ENCODE data around the gene TRIM62. TPM values are rescaled to one million over a fixed set of nuclear protein-coding genes. Genes with fewer than 3 reads are reported as not detected.
A peak's percentile ranks its signal among the peaks of the same experiment; 100 is the strongest.

TRIM62 gene
- total RNA-seq, 1 donor from 2014 or later = 10.8 TPM

DNA sequence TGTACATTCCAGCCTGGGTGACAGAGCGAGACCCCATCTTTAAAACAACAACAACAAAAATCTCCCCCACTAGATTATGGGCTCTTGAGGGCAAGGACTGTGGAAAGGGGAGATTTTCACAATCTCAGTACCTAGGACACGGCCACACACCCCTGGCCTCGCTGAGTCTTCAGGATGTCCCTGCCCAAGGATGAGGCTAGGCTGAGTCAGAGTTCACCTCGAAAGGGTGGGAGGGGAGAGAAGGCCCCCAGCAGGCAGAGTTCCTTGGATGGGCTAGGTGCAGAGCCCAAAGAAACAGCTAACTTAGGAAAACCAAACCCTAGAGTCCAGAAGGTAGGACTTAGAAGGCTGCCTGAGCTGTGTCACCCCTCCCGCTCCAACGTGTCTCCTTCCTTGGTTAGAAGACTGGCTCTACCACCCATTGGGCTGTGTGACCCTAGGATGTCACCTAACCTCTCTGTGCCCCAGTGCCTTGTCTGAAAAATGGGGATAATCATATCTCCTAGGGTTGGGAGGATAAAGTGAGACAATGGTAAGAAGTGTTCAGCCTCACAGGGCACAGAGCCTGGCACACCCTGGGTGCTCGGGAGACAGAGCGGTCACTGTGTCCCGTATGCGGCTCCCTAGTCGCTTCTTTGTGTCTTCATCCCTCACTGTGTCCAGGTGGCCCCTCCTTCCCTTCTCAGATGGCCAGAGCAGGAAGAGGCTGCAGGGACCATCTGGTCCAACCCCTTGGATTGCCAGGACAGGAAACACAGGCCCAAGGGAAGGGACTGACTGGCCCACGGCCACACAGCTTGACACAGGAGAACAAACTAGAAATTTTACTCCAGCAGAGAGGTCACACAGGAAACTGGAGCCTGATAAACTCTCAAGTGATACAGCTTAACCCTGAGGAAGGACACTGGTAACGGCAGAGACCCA, 11.2 kb downstream of the TRIM62 start:
- H3K27ac Mint-ChIP-seq (ENCODE audit: unreplicated experiment) = peak overlapping the region; percentile 36
- peaks cover 8% of the 10 kb centered on the region for H3K36me3 Mint-ChIP-seq (ENCODE audit: low read depth, unreplicated experiment)
- no peak overlapping the region for H3K4me3 Mint-ChIP-seq (ENCODE audit: unreplicated experiment)
- no peaks in the 10 kb centered on the region for H3K9me3 Mint-ChIP-seq (ENCODE audit: unreplicated experiment)
- no peak for DNase-seq (ENCODE audit: low spot score)
- H3K4me1 Mint-ChIP-seq (ENCODE audit: unreplicated experiment) = peaks cover 33% of the 10 kb centered on the region
- TF ChIP-seq, protein P1, sequence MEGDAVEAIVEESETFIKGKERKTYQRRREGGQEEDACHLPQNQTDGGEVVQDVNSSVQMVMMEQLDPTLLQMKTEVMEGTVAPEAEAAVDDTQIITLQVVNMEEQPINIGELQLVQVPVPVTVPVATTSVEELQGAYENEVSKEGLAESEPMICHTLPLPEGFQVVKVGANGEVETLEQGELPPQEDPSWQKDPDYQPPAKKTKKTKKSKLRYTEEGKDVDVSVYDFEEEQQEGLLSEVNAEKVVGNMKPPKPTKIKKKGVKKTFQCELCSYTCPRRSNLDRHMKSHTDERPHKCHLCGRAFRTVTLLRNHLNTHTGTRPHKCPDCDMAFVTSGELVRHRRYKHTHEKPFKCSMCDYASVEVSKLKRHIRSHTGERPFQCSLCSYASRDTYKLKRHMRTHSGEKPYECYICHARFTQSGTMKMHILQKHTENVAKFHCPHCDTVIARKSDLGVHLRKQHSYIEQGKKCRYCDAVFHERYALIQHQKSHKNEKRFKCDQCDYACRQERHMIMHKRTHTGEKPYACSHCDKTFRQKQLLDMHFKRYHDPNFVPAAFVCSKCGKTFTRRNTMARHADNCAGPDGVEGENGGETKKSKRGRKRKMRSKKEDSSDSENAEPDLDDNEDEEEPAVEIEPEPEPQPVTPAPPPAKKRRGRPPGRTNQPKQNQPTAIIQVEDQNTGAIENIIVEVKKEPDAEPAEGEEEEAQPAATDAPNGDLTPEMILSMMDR (IDR thresholded peaks at IDR 0.05; ENCODE audit: unreplicated experiment) = no peak
- peaks cover 7% of the 10 kb centered on the region for H3K27me3 Mint-ChIP-seq (ENCODE audit: unreplicated experiment)

DNA sequence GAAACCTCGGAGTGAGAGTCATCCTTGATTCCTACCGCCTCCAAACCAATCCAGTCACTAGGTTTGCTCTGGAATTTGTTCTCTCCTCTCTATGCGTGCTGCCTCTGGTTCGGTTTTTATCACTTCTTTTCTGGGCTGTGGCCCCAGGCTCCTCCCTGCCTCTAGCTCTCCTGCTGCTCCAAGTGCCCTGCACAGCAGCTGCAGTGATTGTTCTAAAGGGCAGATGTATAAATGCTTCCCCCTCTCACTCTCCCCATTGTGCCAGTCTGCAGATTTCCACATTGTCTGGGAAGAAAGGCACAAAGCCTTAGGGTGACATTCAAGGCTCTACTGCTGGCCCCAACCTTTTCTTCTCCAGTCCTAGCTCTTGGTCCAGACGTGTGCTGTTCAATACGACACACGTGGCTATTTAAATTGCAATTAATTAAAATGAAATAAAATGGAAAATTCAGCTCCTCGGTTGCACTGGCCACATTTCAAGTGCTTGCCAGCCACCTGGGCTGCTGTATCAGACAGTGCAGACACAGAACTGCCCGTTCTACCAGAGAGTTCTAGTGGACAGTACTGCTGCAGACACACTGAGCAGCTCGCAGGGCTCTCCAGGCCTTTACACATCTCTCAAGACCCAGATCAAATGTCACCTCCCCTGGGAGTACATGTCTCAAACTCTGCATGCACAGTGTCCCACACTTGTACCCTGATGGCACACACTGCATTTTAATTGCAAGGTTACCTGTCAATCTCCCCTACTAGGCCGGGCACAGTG, 12.4 kb downstream of the TRIM62 start:
- H3K4me3 Mint-ChIP-seq (ENCODE audit: unreplicated experiment) = no peak overlapping the region
- H3K9me3 Mint-ChIP-seq (ENCODE audit: unreplicated experiment) = no peaks in the 10 kb centered on the region
- peaks cover 8% of the 10 kb centered on the region for H3K36me3 Mint-ChIP-seq (ENCODE audit: low read depth, unreplicated experiment)
- TF ChIP-seq, protein P1 (IDR thresholded peaks at IDR 0.05; ENCODE audit: unreplicated experiment) = no peak
- no peak overlapping the region for H3K27ac Mint-ChIP-seq (ENCODE audit: unreplicated experiment)
- H3K4me1 Mint-ChIP-seq (ENCODE audit: unreplicated experiment) = peaks cover 36% of the 10 kb centered on the region
- DNase-seq (ENCODE audit: low spot score) = no peak
- H3K27me3 Mint-ChIP-seq (ENCODE audit: unreplicated experiment) = peaks cover 8% of the 10 kb centered on the region

DNA sequence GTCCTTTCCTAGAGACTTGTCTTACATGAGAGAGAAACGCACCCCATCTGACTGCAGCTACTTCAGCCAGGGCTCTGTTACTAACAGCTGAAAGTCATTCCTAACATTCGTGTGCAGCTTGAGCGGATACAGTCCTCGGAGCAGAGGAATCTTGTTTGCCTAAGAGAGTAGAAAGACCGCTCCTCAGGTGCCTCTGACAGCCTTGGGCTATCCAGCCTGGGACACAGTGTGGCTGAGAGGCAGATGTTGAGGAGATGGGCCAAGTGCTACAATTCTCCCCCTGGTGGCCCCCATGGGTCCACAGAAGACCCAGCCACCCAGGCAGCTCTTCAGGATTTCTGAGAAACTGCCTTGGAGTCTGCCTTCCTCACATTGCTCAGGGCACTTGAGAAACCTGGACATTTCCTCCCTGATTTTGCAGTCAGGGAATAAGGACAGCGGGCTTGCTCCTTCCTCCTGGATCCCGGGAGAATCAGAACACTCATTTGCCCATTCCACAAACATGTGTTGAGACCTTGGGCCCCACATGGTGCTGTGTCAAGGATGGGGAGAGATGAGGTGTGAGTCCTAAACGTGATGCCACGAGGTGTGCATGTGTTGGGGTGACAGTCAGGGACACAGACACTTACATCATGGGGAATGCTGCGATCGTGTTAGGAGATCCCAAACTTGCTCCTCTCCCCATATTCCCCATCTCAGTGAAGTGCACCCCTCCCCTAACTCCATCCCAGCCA, 13.1 kb downstream of the TRIM62 start:
- Mint-ChIP-seq H3K4me3 (ENCODE audit: unreplicated experiment) (peak overlapping the region; percentile 56), H3K27me3 (ENCODE audit: unreplicated experiment) (peaks cover 8% of the 10 kb centered on the region), H3K9me3 (ENCODE audit: unreplicated experiment) (no peaks in the 10 kb centered on the region), H3K27ac (ENCODE audit: unreplicated experiment) (no peak overlapping the region), H3K36me3 (ENCODE audit: low read depth, unreplicated experiment) (peaks cover 10% of the 10 kb centered on the region), H3K4me1 (ENCODE audit: unreplicated experiment) (peaks cover 43% of the 10 kb centered on the region)
- TF ChIP-seq, protein P1 (IDR thresholded peaks at IDR 0.05; ENCODE audit: unreplicated experiment) = no peak
- no peak for DNase-seq (ENCODE audit: low spot score)

DNA sequence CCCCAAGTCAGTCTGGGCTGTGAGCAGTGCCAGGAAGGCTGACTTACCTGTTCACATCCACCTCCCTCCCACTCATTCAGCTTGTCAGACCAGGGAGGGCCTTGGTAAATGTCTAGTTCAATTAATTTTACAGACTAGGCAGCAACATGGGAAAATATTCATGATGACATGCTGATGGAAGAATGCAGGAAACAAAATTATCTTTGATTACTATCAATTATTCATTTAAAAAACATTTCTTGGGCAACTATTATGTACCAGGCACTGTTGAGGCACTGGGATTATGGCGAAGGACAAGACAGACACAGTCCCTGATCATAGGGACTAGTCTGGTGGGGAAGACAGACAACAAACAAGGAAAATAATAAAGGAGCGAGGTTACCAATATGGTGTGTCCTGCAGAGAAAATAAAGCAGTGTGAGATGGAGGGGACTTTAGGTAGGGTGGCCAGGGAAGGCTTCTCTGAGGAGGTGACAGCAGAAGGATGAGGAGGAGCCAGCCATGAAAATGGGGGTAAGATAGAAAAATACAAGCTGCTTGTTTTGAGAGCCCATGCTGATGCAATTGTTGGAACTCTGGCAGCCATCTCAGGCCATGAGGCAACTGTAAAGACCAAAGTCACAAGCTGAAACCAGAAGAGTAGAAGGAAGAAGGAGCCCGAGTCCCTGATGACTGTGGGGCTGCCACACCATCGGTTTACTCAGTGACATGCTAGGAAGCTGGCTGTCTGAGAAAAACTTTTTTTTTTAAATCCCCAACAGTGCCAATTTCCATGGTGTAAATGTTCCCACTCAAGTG, 14.0 kb downstream of the TRIM62 start:
- Mint-ChIP-seq H3K36me3 (ENCODE audit: low read depth, unreplicated experiment) (peaks cover 12% of the 10 kb centered on the region), H3K4me3 (ENCODE audit: unreplicated experiment) (peak overlapping the region; percentile 56), H3K27ac (ENCODE audit: unreplicated experiment) (no peak overlapping the region), H3K27me3 (ENCODE audit: unreplicated experiment) (peaks cover 8% of the 10 kb centered on the region), H3K4me1 (ENCODE audit: unreplicated experiment) (peaks cover 50% of the 10 kb centered on the region), H3K9me3 (ENCODE audit: unreplicated experiment) (no peaks in the 10 kb centered on the region)
- DNase-seq (ENCODE audit: low spot score) = no peak
- TF ChIP-seq, protein P1 (IDR thresholded peaks at IDR 0.05; ENCODE audit: unreplicated experiment) = no peak

Measured in endothelial cell (in vitro differentiated cells).